A549 (cell line): ENCODE results near the gene CHSY3.

Source experiments
- CBX2 ChIP-seq: fragments of 200-600 bp; sonication (generic); IDR thresholded peaks from 2 replicates; pipeline ENCODE4 v1.6.1; 2016; ENCODE audit warnings: low read depth, mild to moderate bottlenecking, borderline replicate concordance
- TF ChIP-seq, protein P1 (sequence below): fragments of 200-600 bp; sonication (generic); IDR thresholded peaks from 2 replicates; pipeline ENCODE4 v1.6.1; 2016; ENCODE audit warnings: antibody characterized with exemption, mild to moderate bottlenecking, moderate library complexity
- TF ChIP-seq, protein P2 (sequence below): fragments of >200 bp; sonication (Bioruptor Twin); formaldehyde crosslinking; IDR thresholded peaks from 3 replicates; pipeline ENCODE4 v1.5.1; 2016
- TF ChIP-seq, protein P3 (sequence below): IDR thresholded peaks from 2 replicates; pipeline ENCODE4 v1.6.1; 2012

DNA sequence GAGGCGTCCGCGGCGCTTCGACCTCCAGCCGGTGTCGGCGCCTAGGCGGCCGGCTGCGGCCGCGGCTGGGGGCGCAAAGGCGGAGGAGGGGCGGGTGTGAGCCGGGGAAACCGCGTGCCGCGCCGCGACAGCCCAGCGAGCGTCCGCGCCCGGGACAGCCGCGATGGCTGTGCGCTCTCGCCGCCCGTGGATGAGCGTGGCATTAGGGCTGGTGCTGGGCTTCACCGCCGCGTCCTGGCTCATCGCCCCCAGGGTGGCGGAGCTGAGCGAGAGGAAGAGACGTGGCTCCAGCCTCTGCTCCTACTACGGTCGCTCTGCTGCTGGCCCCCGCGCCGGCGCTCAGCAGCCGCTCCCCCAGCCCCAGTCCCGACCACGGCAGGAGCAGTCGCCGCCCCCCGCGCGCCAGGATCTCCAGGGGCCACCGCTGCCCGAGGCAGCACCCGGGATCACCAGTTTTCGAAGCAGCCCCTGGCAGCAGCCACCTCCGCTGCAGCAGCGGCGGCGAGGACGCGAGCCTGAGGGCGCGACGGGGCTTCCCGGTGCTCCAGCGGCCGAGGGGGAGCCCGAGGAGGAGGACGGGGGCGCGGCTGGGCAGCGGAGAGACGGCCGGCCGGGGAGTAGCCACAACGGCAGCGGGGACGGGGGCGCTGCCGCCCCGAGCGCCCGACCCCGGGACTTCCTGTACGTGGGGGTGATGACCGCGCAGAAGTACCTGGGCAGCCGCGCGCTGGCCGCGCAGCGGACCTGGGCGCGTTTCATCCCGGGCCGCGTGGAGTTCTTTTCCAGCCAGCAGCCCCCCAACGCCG lies 605 bp downstream of the CHSY3 start:
- TF ChIP-seq, protein P1, sequence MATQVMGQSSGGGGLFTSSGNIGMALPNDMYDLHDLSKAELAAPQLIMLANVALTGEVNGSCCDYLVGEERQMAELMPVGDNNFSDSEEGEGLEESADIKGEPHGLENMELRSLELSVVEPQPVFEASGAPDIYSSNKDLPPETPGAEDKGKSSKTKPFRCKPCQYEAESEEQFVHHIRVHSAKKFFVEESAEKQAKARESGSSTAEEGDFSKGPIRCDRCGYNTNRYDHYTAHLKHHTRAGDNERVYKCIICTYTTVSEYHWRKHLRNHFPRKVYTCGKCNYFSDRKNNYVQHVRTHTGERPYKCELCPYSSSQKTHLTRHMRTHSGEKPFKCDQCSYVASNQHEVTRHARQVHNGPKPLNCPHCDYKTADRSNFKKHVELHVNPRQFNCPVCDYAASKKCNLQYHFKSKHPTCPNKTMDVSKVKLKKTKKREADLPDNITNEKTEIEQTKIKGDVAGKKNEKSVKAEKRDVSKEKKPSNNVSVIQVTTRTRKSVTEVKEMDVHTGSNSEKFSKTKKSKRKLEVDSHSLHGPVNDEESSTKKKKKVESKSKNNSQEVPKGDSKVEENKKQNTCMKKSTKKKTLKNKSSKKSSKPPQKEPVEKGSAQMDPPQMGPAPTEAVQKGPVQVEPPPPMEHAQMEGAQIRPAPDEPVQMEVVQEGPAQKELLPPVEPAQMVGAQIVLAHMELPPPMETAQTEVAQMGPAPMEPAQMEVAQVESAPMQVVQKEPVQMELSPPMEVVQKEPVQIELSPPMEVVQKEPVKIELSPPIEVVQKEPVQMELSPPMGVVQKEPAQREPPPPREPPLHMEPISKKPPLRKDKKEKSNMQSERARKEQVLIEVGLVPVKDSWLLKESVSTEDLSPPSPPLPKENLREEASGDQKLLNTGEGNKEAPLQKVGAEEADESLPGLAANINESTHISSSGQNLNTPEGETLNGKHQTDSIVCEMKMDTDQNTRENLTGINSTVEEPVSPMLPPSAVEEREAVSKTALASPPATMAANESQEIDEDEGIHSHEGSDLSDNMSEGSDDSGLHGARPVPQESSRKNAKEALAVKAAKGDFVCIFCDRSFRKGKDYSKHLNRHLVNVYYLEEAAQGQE, result no peak
- TF ChIP-seq, protein P2, sequence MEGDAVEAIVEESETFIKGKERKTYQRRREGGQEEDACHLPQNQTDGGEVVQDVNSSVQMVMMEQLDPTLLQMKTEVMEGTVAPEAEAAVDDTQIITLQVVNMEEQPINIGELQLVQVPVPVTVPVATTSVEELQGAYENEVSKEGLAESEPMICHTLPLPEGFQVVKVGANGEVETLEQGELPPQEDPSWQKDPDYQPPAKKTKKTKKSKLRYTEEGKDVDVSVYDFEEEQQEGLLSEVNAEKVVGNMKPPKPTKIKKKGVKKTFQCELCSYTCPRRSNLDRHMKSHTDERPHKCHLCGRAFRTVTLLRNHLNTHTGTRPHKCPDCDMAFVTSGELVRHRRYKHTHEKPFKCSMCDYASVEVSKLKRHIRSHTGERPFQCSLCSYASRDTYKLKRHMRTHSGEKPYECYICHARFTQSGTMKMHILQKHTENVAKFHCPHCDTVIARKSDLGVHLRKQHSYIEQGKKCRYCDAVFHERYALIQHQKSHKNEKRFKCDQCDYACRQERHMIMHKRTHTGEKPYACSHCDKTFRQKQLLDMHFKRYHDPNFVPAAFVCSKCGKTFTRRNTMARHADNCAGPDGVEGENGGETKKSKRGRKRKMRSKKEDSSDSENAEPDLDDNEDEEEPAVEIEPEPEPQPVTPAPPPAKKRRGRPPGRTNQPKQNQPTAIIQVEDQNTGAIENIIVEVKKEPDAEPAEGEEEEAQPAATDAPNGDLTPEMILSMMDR, result no peak
- TF ChIP-seq, protein P3, sequence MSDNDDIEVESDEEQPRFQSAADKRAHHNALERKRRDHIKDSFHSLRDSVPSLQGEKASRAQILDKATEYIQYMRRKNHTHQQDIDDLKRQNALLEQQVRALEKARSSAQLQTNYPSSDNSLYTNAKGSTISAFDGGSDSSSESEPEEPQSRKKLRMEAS, result peak; percentile 52; the same call in 1 of the 2 replicates
- no peak for TF ChIP-seq CBX2
